Heart right ventricle (tissue), 16 donors: Measurements from ENCODE around the gene PHF14. TPM values are rescaled to one million over a fixed set of nuclear protein-coding genes. Genes with fewer than 3 reads are reported as not detected.

Experiments
- ATAC-seq, 8 donors: fragments of 200-7000 bp; cut with Tn5 transposase; one replicate each; pipeline ENCODE4 v1.9.1; 2020; ENCODE audit warnings: mild to moderate bottlenecking in 8 of 8, moderate library complexity in 8 of 8, moderate number of reproducible peaks in 1 of 8
- DNase-seq, 2 donors: peaks; one replicate each; pipeline ENCODE4 v3.0.0-alpha.2; 2020
- H3K27ac ChIP-seq, 10 donors: fragments of 200-600 bp; sonication (generic) in 2 of 10; one replicate each; pipeline versions ENCODE4 v1.5.0 to v1.8.0; 2020 to 2022; ENCODE audit warnings: mild to moderate bottlenecking in 3 of 10
- H3K27me3 ChIP-seq, 7 donors: fragments of 200-600 bp; one replicate each; pipeline ENCODE4 v1.8.0; 2021 to 2022; ENCODE audit warnings: mild to moderate bottlenecking in 2 of 7
- H3K36me3 ChIP-seq, 9 donors: fragments of 200-600 bp; sonication (generic) in 1 of 9; one replicate each; pipeline versions ENCODE4 v1.5.0 to v1.8.0; 2020 to 2022; ENCODE audit warnings: mild to moderate bottlenecking in 2 of 9
- H3K4me1 ChIP-seq, 9 donors: fragments of 200-600 bp; sonication (generic) in 1 of 9; one replicate each; pipeline versions ENCODE4 v1.5.0 to v1.8.0; 2020 to 2022; ENCODE audit warnings: mild to moderate bottlenecking in 4 of 9
- H3K4me3 ChIP-seq, 10 donors: fragments of 200-600 bp; sonication (generic) in 2 of 10; one replicate each; pipeline versions ENCODE4 v1.5.0 to v1.8.0; 2020 to 2022; ENCODE audit warnings: mild to moderate bottlenecking in 7 of 10, moderate library complexity in 2 of 10
- H3K9me3 ChIP-seq, 11 donors: fragments of 200-600 bp in 10 of 11; sonication (generic) in 2 of 11; one replicate each; pipeline versions ENCODE4 v1.5.0 to v1.8.0; 2013 to 2022; ENCODE audit warnings: mild to moderate bottlenecking in 2 of 11, control low read depth in 1 of 11, moderate library complexity in 1 of 11
- WGBS, 2 donors: extraction: QIAGEN DNeasy Blood & Tissue Kit; methylation state at CpG; one replicate each; pipeline ENCODE4 v1.1.7; 2013; ENCODE audit warnings: inconsistent platforms in 1 of 2; 5-methylcytosine and 5-hydroxymethylcytosine counted together
- intact Hi-C, 10 donors: fragments of 100-400 bp; cut with DNase I; formaldehyde crosslinking; loops; one replicate each; pipeline versions ENCODE4 v1.11.1 to v1.14.2; 2022
- polyA plus RNA-seq, 2 donors: library from polyadenylated mRNA; stranded (reverse); fragments of 200-250 nt; gene quantifications; one replicate each; pipeline ENCODE4 v1.2.3, GENCODE V29; 2013
- total RNA-seq, 10 donors: library from RNA; stranded (reverse); fragmentation: NEBNext Ultra II Directional in 3 of 10; extraction: Animal tissue kit (Norgen Biotek cat#: 25700) in 3 of 10; gene quantifications; one replicate each; pipeline versions ENCODE4 v1.2.1 to v1.2.4, GENCODE V29; 2021 to 2023
- TF ChIP-seq, protein P1 (sequence below), 9 donors: fragments of 200-600 bp; sonication (generic) in 2 of 9; IDR thresholded peaks; one replicate each; pipeline versions ENCODE4 v1.5.0 to v1.8.0; 2021 to 2022; ENCODE audit warnings: antibody characterized with exemption in 9 of 9, mild to moderate bottlenecking in 5 of 9, moderate library complexity in 1 of 9
- donor health status: Arrhythmogenic right ventricular cardiomyopathy.
- donor health status: ischemic (EF 13 %, LVEDD 7.1; RV severe dilation, severe dysfunction).
- donor health status: healthy with polysubstance abuse.
- donor health status: DM: no; HTN: yes; CAD: no.
- donor health status: DM: no; HTN: no; CAD: no.
- donor health status: ischemic (EF 25% LVEDD 6.9; RV normal size, moderate dysfunction).
- donor health status: ischemic (EF 25% LVEDD 5.7; RV mildly dilated, moderate dysfunction).
- donor health status: healthy.
- donor health status: DM: yes; HTN: yes; CAD: no.
- donor health status: Ischemic cardiomyopathy.
- donor health status: ischemic (EF 35%, LVEDD 5.7; RV mildly dilated, moderate dysfunction).
- donor health status: nonischemic (EF 11% LVEDD 7.7; RV severe dilation, severe dysfunction).
- donor health status: DM: yes; HTN: yes; CAD: no.
- donor health status: PGD.
- donor health status: ischemic (EF 29% LVEDD 5.4; RV normal size, mild dysfunction).
- donor health status: nonischemic (EF 23%, LVEDD 6.1; RV moderate dilation, normal function).

The PHF14 gene
- total and polyA plus RNA-seq, 12 donors = 11.9 to 21.4 (median 14.8) TPM

DNA sequence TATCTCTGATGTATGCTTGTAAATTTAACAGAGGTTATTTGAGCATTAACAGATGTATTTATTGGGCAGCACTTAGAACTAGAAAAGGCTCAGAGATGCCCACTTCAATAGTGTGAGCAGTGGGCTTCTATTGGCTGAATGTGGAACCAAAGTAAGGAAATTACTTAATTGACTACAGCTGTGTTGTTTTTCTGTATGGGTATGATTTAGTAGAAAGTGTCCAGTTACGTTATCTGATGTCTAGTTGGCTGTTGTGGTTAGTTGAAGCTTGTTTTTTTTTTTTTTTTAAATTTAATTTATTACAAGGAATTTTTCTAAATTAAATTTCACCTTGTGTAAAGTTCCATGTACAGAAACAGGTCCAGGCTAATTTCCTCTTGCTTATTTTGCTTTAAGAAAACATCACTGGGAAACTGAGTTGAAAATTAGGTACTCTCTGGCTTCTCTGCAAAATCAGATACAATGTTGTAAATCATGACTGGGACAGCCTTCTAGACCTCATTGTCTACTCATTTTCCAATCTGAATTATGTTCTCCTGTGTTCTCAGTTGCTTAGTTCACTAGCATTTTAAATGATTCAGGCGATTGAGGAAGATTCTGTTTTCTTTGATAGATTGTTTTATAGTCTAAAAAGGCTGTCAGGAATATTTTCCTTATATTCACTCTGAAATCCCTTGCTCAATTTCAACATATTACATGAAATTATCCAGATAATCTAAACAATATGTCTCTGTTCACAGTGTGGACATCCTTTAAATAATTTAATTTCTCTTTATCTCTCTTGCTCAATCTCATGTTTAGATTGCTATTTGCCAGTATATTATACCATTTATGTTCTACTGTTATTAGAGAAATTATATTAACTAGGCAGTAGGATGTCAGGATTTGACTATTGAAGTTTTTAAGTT, 53.0 kb downstream of the PHF14 start:
- ATAC-seq (no peak), DNase-seq (no peak)
- no peak overlapping the region for H3K4me3 ChIP-seq
- no peak overlapping the region for H3K27ac ChIP-seq
- TF ChIP-seq, protein P1, sequence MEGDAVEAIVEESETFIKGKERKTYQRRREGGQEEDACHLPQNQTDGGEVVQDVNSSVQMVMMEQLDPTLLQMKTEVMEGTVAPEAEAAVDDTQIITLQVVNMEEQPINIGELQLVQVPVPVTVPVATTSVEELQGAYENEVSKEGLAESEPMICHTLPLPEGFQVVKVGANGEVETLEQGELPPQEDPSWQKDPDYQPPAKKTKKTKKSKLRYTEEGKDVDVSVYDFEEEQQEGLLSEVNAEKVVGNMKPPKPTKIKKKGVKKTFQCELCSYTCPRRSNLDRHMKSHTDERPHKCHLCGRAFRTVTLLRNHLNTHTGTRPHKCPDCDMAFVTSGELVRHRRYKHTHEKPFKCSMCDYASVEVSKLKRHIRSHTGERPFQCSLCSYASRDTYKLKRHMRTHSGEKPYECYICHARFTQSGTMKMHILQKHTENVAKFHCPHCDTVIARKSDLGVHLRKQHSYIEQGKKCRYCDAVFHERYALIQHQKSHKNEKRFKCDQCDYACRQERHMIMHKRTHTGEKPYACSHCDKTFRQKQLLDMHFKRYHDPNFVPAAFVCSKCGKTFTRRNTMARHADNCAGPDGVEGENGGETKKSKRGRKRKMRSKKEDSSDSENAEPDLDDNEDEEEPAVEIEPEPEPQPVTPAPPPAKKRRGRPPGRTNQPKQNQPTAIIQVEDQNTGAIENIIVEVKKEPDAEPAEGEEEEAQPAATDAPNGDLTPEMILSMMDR (IDR thresholded peaks at IDR 0.05) = no peak
- H3K27me3 ChIP-seq = no peaks in the 10 kb centered on the region
- peaks cover 0 to under 1% (median 0%) of the 10 kb centered on the region in 9 donors for H3K4me1 ChIP-seq
- peaks cover 0 to 49% (median 12%) of the 10 kb centered on the region in 9 donors for H3K36me3 ChIP-seq
- peaks cover 0 to 9% (median 0%) of the 10 kb centered on the region in 11 donors for H3K9me3 ChIP-seq
- intact Hi-C loops = no loop called here
- WGBS, 2 donors = 88 to 91% methylated on average over 2 of the region's 2 CpGs

- intact Hi-C loops = no loop called here
- H3K36me3 ChIP-seq = peaks cover 0 to 62% (median 20%) of the 10 kb centered on the region in 9 donors
- H3K4me1 ChIP-seq = no peaks in the 10 kb centered on the region
- DNase-seq (no peak), ATAC-seq (no peak)
- no peak overlapping the region for H3K27ac ChIP-seq
- H3K27me3 ChIP-seq = no peaks in the 10 kb centered on the region
- TF ChIP-seq, protein P1 (IDR thresholded peaks at IDR 0.05) = no peak
- H3K9me3 ChIP-seq = no peaks in the 10 kb centered on the region
- H3K4me3 ChIP-seq = no peak overlapping the region
- 91 to 95% methylated on average over 4 of the region's 4 CpGs for WGBS, 2 donors
These were observed 62.0 kb downstream of the PHF14 start for GRCh38 chr7:11035661-11036060.

DNA sequence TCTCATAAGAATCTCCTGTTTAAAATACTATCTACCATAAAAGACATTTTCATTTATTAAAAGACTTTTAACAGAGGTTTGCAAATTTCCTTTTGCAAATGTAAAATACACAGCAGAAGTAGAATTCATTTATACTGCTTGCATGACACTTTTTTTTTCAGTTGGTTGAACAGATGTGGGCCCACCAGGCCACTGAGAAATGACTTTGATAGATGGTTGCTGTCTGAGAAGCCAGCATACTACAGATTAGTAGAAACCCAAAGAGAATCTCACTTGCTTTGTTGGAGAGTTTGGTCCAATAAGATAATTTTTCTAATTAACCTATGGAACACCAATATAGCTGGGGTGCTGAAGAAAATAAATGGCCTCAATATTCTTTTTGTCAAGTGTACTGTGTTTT, 66.3 kb downstream of the PHF14 start:
- intact Hi-C loops = no loop called here
- no peak for ATAC-seq
- no peak for DNase-seq
- Histone ChIP-seq H3K4me3 (no peak overlapping the region), H3K36me3 (peaks cover 0 to 90% (median 23%) of the 10 kb centered on the region in 9 donors), H3K27me3 (no peaks in the 10 kb centered on the region), H3K9me3 (no peaks in the 10 kb centered on the region), H3K27ac (no peak overlapping the region), H3K4me1 (no peaks in the 10 kb centered on the region)
- TF ChIP-seq, protein P1 (IDR thresholded peaks at IDR 0.05) = no peak

DNA sequence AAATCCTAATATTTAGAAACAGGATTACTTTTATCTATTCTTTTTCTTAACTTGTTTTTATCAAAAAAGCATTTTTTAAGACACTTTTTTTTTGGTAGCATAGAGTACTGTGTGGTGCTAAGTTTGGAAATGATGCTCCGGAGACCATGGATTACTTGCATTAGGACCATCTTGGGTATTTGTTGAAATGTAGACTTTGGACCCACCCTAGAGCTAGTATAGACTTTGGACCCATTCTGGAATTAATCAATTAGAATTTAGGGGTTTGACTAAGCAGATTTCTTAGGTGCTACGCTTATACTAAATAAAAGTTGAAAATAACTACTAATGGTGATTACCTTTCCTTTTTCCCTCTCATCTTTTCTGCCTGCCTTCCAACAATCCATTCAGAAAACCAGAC, 80.4 kb downstream of the PHF14 start:
- H3K9me3 ChIP-seq = no peaks in the 10 kb centered on the region
- ATAC-seq (no peak), DNase-seq (no peak)
- TF ChIP-seq, protein P1 (IDR thresholded peaks at IDR 0.05) = no peak
- intact Hi-C loops = no loop called here
- H3K36me3 ChIP-seq = peaks cover 0 to 69% (median 0%) of the 10 kb centered on the region in 9 donors
- no peak overlapping the region for H3K4me3 ChIP-seq
- no peak overlapping the region for H3K27ac ChIP-seq
- 97 to 99% methylated on average over 2 of the region's 2 CpGs for WGBS, 2 donors
- no peaks in the 10 kb centered on the region for H3K27me3 ChIP-seq
- H3K4me1 ChIP-seq = peaks cover 0 to 5% (median 0%) of the 10 kb centered on the region in 9 donors
